G401 (cell line): ENCODE data around the gene ZNF485. TPM values are rescaled to one million over a fixed set of nuclear protein-coding genes. Genes with fewer than 3 reads are reported as not detected.
"Not testable (repeated sequence)": the region's sequence is repeated elsewhere in the genome, so short reads cannot be mapped to it uniquely, and the experiment has no call there.

Experiments
- DNase-seq: peaks from one replicate; pipeline ENCODE4 v3.0.0-alpha.2; 2015; ENCODE audit warnings: low spot score
- in situ Hi-C: cut with HindIII; loops from 2 replicates; pipeline ENCODE4 v1.10.0; 2016; ENCODE audit warnings: low sequenced_read_pairs, mixed read lengths
- total RNA-seq: library from RNA; depleted of rRNA; stranded (reverse); fragments of >200 nt; shearing (Covaris generic); gene quantifications from 2 replicates; pipeline ENCODE4 v1.2.3, GENCODE V29; 2014

The ZNF485 gene
- total RNA-seq, 1 experiment from 2014 or later, result 1.9 TPM

DNA sequence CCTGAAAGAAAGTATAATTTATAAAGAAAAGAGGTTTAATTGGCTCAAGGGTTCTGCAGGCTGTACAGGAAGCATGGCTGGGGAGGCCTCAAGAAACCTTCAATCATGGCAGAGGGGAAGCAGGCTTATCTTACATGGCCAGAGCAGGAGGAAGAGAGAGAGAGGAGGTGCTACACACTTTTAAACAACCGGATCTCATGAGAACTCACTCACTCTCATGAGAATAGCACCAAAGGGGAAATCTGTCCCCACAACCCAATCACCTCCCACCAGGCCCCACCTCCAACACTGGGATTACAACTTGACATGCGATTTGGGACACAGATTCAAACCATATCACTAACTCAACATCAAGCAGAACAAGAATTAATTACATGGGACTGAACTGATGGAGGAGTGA, 6.9 kb upstream of the ZNF485 start:
- in situ Hi-C loops, result no loop called here

DNA sequence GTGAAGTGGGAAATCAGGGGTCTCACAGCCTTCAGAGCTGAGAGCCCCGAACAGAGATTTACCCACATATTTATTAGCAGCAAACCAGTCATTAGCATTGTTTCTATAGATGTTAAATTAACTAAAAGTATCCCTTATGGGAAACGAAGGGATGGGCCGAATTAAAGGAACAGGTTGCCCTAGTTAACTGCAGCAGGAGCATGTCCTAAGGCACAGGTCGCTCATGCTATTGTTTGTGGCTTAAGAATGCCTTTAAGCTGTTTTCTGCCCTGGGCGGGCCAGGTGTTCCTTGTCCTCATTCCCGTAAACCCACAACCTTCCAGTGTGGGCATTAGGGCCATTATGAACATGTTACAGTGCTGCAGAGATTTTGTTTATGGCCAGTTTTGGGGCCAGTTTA, 4.7 kb upstream of the ZNF485 start:
- DNase-seq, in situ Hi-C loops: not testable (repeated sequence)

More for the DNA sequence above, 6.9 kb upstream of the ZNF485 start:
- DNase-seq, result no peak

DNA sequence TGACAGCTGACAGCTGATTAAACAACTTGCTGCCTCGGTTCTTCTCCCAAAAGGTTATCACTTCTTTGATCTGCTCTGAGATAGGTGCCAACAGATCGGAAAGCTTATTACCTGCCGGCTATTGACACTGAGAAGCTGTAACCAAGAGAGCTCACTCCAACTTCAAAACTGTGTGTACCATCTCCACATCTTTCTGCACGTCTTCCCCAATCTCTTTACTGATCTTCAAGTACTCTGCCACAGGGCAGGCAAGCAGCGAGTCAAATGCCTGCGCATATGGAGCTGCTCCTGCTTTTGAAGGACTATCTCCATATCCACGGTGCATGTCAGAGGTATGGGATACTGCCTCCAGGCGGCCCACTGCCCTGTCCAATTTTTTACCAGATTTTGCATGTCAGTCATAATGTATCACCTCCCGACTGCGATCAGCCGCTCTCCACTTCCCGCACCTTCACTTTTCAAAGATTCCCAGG, 352 bp upstream of the ZNF485 start:
- no peak for DNase-seq
- in situ Hi-C loops, result no loop called here

DNA sequence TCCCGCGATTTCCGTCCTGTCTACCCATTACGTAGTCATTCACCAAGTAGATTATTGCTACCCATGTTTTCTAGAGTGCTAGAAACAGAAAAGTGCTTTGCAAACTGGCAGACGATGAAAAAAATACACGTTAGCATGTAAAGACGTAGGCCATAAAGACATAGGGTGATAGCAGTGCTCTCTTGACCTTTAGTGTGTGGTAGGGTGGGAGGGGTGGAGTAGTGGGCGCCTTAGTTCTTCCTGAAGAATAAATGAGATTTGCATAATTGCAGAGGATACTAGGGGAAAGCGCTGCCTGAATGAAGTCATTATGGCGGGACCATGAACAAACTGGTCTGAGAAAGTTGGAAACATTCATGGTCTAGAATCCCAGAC, 948 bp downstream of the ZNF485 start:
- in situ Hi-C loops, result no loop called here
- DNase-seq, result no peak

DNA sequence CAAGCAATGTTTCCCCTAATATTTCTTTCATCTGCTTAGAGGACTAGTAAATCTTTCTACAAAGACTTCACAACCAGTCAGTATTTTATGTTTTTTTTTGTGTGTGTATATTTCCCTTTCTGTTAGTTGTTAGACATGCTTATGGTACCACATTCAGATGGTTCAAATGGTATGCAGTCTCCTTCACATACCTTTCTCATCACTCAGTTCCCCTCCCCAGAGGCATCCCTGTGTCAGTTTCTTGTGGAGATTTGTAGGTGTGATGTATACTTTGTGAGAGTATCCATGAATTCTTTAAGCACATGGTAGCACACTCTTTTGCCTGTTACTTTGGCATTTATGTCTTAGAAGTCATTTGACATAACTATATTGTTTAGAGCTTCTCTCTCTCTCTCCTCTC, 4.4 kb downstream of the ZNF485 start:
- in situ Hi-C loops, result no loop called here
- no peak for DNase-seq

DNA sequence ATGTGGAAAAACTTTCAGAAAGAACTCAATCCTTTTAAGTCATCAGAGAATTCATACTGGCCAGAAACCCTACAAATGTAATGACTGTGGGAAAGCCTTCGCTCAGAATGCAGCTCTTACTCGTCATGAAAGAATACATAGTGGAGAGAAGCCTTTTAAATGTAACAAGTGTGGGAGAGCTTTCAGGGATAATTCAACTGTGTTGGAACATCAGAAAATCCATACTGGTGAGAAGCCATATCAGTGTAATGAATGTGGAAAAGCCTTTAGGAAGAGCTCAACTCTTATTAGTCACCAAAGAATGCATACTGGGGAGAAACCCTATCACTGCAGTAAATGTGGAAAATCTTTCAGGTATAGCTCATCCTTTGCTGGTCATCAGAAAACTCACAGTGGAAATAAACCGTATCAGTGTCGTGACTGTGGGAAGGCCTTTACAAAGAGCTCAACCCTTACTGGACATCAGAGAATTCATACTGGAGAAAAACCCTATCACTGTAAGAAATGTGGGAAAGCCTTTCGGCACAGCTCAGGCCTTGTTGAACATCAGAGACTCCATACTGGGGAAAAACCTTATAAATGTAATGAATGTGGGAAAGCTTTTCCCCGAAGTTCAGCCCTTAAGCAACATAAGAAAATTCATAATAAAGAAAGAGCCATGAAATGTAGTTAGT, 10.6 kb downstream of the ZNF485 start:
- in situ Hi-C loops, result no loop called here
- DNase-seq, result no peak

DNA sequence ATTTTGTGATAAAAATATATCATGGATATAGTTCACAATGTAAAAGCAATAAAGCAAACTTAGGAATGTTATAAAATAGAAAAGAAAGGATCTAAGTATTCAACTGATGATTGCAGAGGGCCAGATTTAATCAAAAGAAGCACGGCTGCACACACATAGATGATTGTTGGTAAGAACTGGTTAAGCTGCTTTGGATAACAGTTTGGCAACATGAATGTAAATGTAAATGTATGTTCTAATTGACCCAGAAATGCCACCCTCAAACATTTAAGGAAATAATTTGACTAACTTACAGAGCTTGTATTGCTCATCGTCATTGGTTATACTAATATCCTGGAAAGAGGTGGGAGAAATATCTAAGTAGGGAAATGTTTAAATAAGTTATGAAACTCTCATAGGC, 13.1 kb downstream of the ZNF485 start:
- in situ Hi-C loops, result no loop called here
- DNase-seq, result no peak

DNA sequence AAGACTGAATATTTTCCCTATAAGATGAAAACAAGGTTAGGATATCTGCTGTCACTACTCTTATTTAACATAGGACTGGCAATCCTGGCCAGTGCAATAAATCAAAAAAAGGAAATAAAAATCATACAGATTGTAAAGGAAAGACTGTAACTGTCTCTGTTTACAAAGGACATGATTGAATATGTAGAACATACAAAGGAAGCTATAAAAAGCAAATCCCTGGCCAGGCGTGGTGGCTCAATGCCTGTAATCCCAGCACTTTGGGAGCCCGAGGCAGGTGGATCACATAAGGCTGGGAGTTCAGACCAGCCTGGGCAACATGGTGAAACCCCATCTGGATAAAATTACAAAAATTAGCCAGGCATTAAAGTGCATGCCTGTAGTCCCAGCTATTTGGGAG, 15.8 kb downstream of the ZNF485 start:
- no peak for DNase-seq
- in situ Hi-C loops, result no loop called here

DNA sequence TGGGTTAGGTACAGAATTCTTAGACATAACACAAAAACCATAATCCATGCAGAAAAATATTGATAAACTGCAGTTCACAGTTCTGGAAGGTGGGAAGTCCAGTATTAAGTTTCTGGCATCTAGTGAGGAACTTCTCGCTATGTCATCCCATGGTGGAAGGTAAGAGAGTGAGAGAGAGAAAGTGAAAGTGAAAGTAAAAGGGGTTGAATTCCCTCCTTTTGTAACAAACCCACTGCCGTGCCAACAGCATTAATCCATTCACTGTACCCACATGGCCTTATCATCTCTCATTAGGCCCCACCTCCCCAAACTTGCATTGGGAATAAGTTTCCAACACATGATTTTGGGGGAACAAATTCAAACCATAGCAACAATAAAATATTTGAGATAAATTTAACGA, 17.1 kb downstream of the ZNF485 start:
- in situ Hi-C loops, result no loop called here
- DNase-seq, result no peak

DNA sequence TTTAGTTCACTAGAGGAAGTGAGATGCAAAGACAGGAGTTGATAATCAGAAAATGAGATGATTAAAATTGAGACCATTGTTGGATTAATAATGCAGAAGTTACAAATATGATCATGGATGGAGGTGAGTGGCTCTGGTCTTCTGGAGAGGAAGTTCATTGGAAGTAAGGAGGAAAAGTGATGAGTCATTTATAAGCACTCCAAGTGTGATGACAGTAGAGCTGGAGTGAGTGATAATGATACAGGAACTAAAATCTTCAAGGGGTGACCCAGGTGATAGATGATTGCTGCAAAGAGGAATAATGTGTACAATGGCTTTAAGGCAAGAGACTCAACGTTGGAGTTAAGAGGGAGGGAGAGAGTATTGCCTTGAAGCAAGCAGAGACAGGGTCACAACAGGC, 21.7 kb downstream of the ZNF485 start:
- no peak for DNase-seq
- in situ Hi-C loops, result no loop called here

DNA sequence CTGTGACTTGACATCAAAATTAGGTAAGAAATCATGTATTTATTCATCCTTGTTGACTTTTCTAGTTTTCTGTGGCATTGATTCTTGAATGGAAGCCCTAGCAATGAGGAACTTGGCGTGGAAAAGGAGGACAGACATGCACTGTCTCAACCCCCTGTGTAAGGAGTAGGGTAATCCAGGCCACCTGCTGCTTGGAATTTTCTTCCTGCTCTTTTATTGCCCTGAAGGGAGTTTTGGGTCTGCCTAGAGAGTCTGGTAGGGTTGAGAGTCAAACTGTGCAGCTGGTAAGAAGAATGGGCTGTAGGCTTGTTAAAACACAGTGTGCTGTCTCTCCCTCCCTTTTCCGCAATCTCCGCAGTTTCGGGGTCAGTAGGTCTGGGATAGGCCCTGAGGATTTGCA, 22.7 kb downstream of the ZNF485 start:
- in situ Hi-C loops, result no loop called here
- no peak for DNase-seq

DNA sequence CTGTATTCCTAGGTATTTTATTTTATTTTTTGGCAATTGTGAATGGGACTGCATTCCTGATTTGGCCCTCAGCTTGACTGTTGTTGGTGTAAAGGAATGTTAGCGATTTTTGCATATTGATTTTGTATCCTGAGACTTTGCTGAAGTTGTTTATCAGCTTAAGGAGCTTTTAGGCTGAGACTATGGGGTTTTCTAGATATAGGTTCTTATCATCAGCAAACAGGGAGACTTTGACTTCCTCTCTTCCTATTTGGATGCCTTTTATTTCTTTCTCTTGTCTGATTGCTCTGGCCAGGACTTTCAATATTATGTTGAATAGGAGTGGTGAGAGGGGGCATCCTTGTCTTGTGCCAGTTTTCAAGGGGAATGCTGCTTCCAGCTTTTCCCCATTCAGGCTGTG, 29.6 kb downstream of the ZNF485 start:
- in situ Hi-C loops, DNase-seq: not testable (repeated sequence)

DNA sequence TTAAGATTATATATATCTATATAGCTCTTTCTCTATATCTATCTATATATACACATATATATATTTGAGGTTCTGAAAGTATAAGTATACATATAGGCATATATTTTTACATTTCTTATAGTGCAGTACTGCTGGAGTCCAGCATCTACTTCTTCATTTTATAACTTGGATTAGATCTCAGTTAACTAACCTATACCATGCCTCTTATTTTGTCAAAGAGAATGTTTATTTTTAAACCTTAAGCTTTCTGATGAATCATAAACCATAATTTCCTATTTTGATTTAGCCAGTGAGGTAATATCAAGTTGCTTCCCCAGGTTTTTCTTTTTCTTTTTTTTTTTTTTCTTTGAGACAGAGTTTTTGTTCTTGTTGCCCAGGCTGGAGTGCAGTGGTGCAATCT, 34.4 kb downstream of the ZNF485 start:
- no peak for DNase-seq
- in situ Hi-C loops, result no loop called here

DNA sequence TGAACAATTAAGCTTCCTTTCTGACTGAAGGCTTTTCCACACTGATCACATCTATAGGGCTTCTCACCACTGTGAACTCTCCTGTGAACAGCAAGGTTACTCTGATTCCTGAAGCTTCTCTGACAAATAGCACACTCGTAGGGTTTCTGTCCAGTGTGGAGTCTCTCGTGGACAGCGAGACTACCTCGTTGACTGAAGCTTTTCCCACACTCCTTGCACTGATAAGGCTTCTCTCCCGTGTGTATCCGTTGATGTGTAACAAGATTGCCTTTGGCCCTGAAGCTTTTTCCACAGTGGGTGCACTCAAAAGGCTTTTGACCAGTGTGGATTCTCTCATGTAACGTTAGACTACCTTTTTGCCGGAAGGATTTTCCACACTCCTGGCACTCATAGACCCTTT, 38.0 kb downstream of the ZNF485 start:
- DNase-seq, result no peak
- in situ Hi-C loops, result no loop called here

DNA sequence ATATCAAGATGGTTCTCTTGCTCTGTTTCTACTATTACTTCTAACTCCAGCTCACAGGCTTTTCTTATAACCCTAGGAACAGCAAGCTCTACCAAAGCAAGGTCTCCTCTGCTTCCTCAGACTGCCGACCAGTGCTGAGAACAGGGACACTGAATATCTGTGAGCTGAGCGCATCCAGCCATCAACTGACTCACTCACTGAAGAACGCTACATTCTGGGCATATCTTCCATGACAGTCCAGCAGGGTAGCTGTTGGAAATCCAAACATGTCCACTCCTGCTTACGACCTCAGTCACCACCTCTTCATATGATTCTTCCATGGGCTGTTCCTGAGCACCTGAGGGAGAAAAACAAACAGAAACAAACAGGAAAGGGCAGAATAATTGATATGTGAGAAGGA, 39.6 kb downstream of the ZNF485 start:
- in situ Hi-C loops, result no loop called here
- no peak for DNase-seq

DNA sequence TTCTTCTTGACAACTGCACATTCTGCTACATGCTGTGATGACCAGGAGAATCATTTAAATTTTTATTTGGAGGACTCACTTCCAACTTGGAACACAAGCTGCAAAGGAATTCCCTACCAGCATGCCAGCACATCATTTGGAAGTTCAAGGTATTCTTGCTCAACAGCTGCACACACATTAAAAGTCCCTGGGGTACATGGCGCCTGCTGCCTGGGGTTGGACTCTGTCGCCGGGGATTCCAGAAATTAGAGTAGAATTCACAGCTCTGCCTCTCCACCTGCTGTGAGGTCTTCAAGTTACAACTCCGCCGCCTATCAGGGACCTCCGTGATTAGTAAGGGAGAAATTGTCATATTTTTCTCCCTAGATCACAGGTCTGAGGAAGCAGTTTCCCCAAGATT, 41.3 kb downstream of the ZNF485 start:
- in situ Hi-C loops, result no loop called here

DNA sequence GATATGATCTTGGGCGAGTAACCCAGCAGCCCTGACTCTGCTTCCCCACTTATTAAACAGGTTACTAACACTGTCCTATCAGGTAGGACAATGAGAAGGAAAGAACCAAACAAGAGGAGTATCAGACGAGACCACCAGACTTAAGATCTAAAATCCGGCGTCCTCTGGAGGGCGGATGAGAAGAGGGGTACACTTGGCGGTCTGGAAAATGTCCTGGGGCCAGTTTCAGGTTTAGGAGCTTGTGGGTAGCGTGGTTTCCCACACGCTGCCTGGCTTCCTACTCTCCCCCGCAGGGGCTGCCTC, 41.8 kb downstream of the ZNF485 start:
- in situ Hi-C loops, result no loop called here
- DNase-seq, result peak; percentile 24

More for the DNA sequence above, 41.3 kb downstream of the ZNF485 start:
- DNase-seq, result no peak

DNA sequence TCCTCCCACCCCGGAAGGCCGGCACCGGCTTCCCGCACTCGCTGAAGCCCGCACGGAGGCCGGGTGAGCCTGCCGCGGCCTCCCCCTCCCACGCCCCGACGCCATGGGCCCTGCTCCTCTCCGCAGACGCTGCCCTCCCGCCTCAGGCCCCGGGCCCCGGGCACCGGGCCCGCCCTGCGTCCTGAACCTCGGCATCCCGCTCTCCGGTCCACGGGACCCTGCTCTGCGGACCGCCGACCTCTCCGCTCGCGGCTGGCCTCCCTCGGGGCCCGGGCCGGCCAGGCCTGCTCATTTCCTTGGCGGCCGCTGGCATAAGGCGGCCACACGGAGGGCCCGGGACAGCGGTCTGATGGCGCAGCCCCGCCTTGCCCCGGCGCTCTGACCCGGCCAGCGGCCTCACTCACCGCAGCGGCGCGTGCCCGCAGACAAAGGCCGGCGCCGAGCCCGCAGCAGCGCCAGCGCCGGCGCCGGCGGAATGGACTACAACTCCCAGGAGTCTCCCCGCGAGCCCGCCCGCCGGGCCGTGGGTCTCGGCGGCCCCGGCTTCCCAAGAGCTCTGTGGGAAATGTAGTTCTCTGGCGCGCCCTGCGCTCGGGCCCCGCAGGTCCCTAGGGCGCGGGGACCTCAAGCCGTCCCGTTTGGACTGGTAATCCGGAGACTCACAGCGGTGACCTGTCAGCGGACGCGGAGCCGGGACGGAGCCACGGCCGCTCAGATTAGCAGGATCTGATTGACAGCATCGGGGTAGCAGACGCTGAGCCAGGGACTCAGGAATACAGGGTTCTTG, 42.4 kb downstream of the ZNF485 start, which contains the start of gene ZNF32:
ZNF32 (minus strand) TSS at position 484 of the 787 bp plus-strand sequence. CDS start 2,748 bp downstream, outside the sequence.
- in situ Hi-C loops, result no loop called here
- peak; percentile 88 for DNase-seq

DNA sequence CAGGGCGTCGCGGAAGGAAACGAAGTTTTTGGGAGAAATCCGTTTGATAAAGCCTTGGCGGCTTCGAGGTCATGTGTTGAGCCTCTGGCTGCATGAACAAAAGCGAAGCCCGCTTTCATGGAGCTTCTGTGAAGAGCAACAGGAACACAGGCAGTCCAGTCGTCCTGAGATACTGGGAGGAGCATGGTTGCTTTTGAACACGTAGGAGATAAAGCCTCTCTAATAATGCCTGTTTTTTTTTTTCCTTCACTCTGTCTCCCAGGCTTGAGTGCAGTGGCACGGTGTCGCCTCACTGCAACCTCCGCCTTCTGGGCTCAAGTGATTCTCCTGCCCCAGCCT, 42.9 kb downstream of the ZNF485 start:
- no peak for DNase-seq
- in situ Hi-C loops, result no loop called here

DNA sequence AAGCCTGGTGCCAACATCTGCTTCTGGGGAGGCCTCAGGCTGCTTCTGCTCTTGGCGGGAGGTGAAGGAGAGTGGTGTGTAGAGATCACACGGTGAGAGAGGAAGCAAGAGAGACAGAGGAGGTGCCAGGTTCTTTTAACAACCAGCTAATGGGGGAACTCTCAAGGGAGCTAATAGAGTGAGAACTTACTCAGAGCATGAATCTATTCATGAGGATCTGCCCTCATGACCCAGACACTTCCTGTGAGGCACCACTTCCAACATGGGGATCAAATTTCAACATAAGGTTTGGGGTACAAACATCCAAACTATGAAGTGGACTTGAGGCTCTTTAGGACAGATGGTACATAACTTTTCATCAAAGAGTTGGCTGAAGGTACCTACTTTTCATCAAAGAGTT, 47.5 kb downstream of the ZNF485 start:
- in situ Hi-C loops, result no loop called here
- no peak for DNase-seq

DNA sequence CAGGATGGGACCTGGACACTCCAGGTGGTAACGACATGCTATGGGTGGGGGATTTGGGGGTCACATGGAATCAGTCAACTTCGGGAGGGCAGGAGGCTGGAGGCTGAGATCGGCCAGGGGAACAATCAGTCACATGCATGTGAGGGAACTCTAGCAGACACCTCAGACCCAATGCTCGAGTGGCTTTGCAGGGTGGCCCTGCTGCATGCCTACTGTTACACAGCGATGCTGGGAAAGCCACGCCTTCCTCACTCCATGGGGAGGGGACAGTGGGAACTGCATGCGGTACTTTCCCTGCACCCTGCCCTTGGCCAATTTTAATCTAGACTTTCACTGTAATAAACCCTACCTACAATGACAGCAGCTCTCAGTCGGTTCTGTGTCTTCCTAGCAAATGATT, 49.1 kb downstream of the ZNF485 start:
- DNase-seq, result no peak
- in situ Hi-C loops, result no loop called here
